Endodermal cell (in vitro differentiated cells): ENCODE measurements around the gene GBGT1. TPM values are rescaled to one million over a fixed set of nuclear protein-coding genes. Genes with fewer than 3 reads are reported as not detected.

Source experiments
- DNase-seq: peaks from one replicate; pipeline ENCODE4 v3.0.0-alpha.2; 2017
- H3K27ac ChIP-seq: 2 replicates; pipeline ENCODE4 v1.5.1; 2013; ENCODE audit warnings: mild to moderate bottlenecking, low read depth, low read length, moderate library complexity
- H3K27me3 ChIP-seq: 2 replicates; pipeline ENCODE4 v1.6.1; 2013; ENCODE audit warnings: mild to moderate bottlenecking, low read length, moderate library complexity; ENCODE audit not compliant: insufficient read depth, control insufficient read depth, poor library complexity, severe bottlenecking
- H3K36me3 ChIP-seq: 2 replicates; pipeline ENCODE4 v1.7.0; 2013; ENCODE audit warnings: mild to moderate bottlenecking, low read length, moderate library complexity; ENCODE audit not compliant: control insufficient read depth, insufficient read depth
- H3K4me1 ChIP-seq: one replicate; pipeline ENCODE4 v1.7.0; 2013; ENCODE audit warnings: low read length; ENCODE audit not compliant: control insufficient read depth, insufficient read depth
- H3K4me3 ChIP-seq: 2 replicates; pipeline ENCODE4 v1.5.1; 2013; ENCODE audit warnings: mild to moderate bottlenecking, low read length, moderate library complexity
- H3K9ac ChIP-seq: 2 replicates; pipeline ENCODE4 v1.6.1; 2013; ENCODE audit warnings: mild to moderate bottlenecking, low read length, moderate library complexity; ENCODE audit not compliant: poor library complexity, severe bottlenecking; ENCODE audit errors: extremely low read depth
- H3K9me3 ChIP-seq: 2 replicates; pipeline ENCODE4 v1.6.1; 2013; ENCODE audit warnings: mild to moderate bottlenecking, low read length, moderate library complexity; ENCODE audit not compliant: control insufficient read depth
- H3K27ac Mint-ChIP-seq: 2 replicates; pipeline ENCODE4 v1.8.0; 2020; ENCODE audit warnings: mixed read lengths
- H3K27me3 Mint-ChIP-seq: 2 replicates; pipeline ENCODE4 v1.8.0; 2021; ENCODE audit warnings: mild to moderate bottlenecking, mixed read lengths; ENCODE audit not compliant: insufficient read depth
- H3K36me3 Mint-ChIP-seq: 2 replicates; pipeline ENCODE4 v1.8.0; 2020; ENCODE audit warnings: low read depth, mixed read lengths
- H3K4me1 Mint-ChIP-seq: 2 replicates; pipeline ENCODE4 v1.8.0; 2020; ENCODE audit warnings: mixed read lengths
- H3K4me3 Mint-ChIP-seq: 2 replicates; pipeline ENCODE4 v1.8.0; 2020; ENCODE audit warnings: mild to moderate bottlenecking, moderate library complexity, mixed read lengths
- H3K9me3 Mint-ChIP-seq: 2 replicates; pipeline ENCODE4 v1.8.0; 2020; ENCODE audit warnings: mild to moderate bottlenecking, mixed read lengths
- WGBS, 2 experiments: methylation state at CpG; one replicate each; pipeline versions ENCODE4 v1.1.5 to v1.1.7; 2013; ENCODE audit warnings: missing lambda C conversion rate in 2 of 2, mixed read lengths in 1 of 2; ENCODE audit not compliant: insufficient coverage in 1 of 2, insufficient read length in 1 of 2; 5-methylcytosine and 5-hydroxymethylcytosine counted together
- total RNA-seq, 2 donors: library from RNA; stranded (reverse); fragmentation: NEBNext Ultra II Directional in 1 of 2; extraction: Animal tissue kit (Norgen Biotek cat#: 25700) in 1 of 2; gene quantifications; 2 replicates in 1 of 2; 3 replicates in 1 of 2; pipeline ENCODE4 v1.2.1, GENCODE V29; 2021
- TF ChIP-seq, protein P1 (sequence below): fragments of 200-600 bp; sonication (generic); conservative IDR thresholded peaks from 2 replicates; pipeline ENCODE4 v1.5.0; 2021; ENCODE audit warnings: antibody characterized with exemption, mild to moderate bottlenecking

The GBGT1 gene
- total RNA-seq, 2 donors from 2014 or later: 28.2 to 29.1 TPM

DNA sequence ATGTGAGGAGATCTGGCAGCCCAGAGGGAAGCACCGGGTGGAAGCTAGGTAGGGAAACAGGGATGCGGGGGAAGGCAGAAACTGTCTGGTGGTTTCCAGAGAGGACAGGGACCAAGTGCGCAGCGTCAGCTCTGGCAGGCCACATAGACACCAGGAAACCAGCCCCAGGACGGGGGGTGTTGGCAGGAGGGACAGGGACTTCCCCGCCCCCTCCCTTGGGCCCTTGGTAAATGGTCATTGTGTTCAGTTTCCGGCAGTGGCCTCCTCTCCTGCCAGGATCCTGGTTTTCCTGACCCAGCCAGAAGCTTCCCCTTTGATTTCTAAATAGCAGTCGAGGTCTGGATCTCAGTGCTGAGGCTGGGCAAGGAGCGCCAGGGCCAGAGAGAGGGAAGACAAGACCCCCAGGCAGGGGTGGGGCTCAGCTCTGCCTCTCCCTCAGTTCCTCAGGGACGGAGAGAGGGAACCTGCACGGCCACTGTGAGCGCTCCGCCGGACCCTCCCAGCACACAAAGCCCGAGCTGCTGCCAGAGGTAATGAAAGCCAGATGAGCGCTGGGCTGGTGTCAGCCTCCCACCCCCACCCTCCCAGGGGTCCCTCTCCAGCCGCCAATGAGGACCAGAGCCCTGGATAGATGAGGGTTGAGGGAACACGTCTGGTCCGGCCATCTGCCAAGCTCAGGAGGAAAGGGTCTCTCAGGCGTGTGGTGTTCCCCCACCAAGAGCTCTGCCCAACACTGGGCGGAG, 44.4 kb downstream of the GBGT1 start:
- no peak overlapping the region for H3K27ac Mint-ChIP-seq
- peak overlapping the region; percentile 89 for H3K27ac ChIP-seq
- H3K4me1 ChIP-seq: peaks cover 9% of the 10 kb centered on the region

DNA sequence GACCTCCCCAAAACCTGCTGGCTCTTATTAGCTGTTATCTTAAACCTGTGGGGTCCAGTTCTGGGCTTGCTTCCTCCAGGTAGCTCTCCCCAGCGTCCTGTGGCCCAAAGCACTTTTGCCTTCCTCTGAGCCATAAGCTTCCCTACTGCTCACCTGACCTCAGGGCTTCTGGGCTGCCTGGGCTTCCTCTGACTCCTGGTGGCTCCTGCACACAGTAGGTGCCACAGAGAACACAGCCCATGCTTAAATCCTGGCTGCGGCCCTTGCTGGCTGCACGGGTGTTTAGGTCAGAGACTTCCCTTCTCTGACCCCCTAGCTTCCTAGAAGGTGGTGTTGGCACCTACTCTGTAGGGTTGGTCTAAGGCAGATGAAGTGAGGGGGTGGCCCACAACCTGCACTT, 45.1 kb downstream of the GBGT1 start:
- H3K4me3 Mint-ChIP-seq: no peak overlapping the region
- peaks cover 3% of the 10 kb centered on the region for H3K36me3 Mint-ChIP-seq
- H3K27me3 ChIP-seq: no peaks in the 10 kb centered on the region
- peaks cover 10% of the 10 kb centered on the region for H3K4me1 Mint-ChIP-seq
- no peaks in the 10 kb centered on the region for H3K36me3 ChIP-seq
- H3K4me1 ChIP-seq: peaks cover 9% of the 10 kb centered on the region
- 93 to 100% methylated on average over 1 to 3 of the region's 3 CpGs for WGBS, 2 experiments
- no peak overlapping the region for H3K27ac Mint-ChIP-seq
- H3K27ac ChIP-seq: no peak overlapping the region
- H3K9me3 ChIP-seq: no peaks in the 10 kb centered on the region
- H3K9ac ChIP-seq: no peak overlapping the region
- DNase-seq: no peak
- no peak overlapping the region for H3K4me3 ChIP-seq
- no peaks in the 10 kb centered on the region for H3K9me3 Mint-ChIP-seq
- TF ChIP-seq, protein P1, sequence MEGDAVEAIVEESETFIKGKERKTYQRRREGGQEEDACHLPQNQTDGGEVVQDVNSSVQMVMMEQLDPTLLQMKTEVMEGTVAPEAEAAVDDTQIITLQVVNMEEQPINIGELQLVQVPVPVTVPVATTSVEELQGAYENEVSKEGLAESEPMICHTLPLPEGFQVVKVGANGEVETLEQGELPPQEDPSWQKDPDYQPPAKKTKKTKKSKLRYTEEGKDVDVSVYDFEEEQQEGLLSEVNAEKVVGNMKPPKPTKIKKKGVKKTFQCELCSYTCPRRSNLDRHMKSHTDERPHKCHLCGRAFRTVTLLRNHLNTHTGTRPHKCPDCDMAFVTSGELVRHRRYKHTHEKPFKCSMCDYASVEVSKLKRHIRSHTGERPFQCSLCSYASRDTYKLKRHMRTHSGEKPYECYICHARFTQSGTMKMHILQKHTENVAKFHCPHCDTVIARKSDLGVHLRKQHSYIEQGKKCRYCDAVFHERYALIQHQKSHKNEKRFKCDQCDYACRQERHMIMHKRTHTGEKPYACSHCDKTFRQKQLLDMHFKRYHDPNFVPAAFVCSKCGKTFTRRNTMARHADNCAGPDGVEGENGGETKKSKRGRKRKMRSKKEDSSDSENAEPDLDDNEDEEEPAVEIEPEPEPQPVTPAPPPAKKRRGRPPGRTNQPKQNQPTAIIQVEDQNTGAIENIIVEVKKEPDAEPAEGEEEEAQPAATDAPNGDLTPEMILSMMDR: no peak
- peaks cover 26% of the 10 kb centered on the region for H3K27me3 Mint-ChIP-seq

More for the DNA sequence above, 44.4 kb downstream of the GBGT1 start:
- H3K4me3 Mint-ChIP-seq: no peak overlapping the region
- peaks cover 10% of the 10 kb centered on the region for H3K4me1 Mint-ChIP-seq
- no peaks in the 10 kb centered on the region for H3K27me3 ChIP-seq
- peaks cover 30% of the 10 kb centered on the region for H3K27me3 Mint-ChIP-seq
- WGBS, 2 experiments: 75 to 78% methylated on average over 17 to 21 of the region's 21 CpGs
- H3K9me3 Mint-ChIP-seq: no peaks in the 10 kb centered on the region
- DNase-seq: no peak
- peaks cover 3% of the 10 kb centered on the region for H3K36me3 Mint-ChIP-seq
- TF ChIP-seq, protein P1: no peak
- no peak overlapping the region for H3K9ac ChIP-seq
- H3K9me3 ChIP-seq: no peaks in the 10 kb centered on the region
- H3K4me3 ChIP-seq: no peak overlapping the region
- H3K36me3 ChIP-seq: no peaks in the 10 kb centered on the region

DNA sequence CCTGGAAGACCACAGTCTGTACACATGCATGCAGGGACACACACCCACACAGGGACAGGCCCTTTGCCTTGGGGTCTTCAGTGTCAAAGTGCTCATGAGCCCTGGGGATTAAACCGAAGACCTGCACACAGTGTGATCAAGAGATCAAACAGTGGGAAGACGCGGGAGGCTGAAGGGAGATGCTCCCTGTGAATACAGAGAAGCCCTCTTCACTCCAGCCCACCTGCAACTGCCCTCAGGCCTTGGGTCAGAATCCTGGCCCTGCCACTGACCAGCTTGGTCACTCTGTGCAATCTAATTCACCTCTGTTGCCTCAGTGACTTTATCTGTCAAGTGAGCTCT, 45.6 kb downstream of the GBGT1 start:
- no peak overlapping the region for H3K9ac ChIP-seq
- Mint-ChIP-seq H3K36me3 (peaks cover 3% of the 10 kb centered on the region), H3K27me3 (peaks cover 26% of the 10 kb centered on the region), H3K4me3 (no peak overlapping the region), H3K27ac (no peak overlapping the region), H3K4me1 (peaks cover 10% of the 10 kb centered on the region), H3K9me3 (no peaks in the 10 kb centered on the region)
- no peak overlapping the region for H3K27ac ChIP-seq
- no peaks in the 10 kb centered on the region for H3K9me3 ChIP-seq
- WGBS, 2 experiments: 94 to 95% methylated on average over 3 of the region's 3 CpGs
- no peaks in the 10 kb centered on the region for H3K36me3 ChIP-seq
- H3K4me1 ChIP-seq: peaks cover 9% of the 10 kb centered on the region
- TF ChIP-seq, protein P1: no peak
- no peaks in the 10 kb centered on the region for H3K27me3 ChIP-seq
- DNase-seq: no peak
- H3K4me3 ChIP-seq: no peak overlapping the region
